Pancreas (tissue), 10 donors: Measurements from ENCODE around the gene EMC8. TPM values are rescaled to one million over a fixed set of nuclear protein-coding genes. Genes with fewer than 3 reads are reported as not detected.
A peak's percentile ranks its signal among the peaks of the same experiment; 100 is the strongest.

ENCODE experiments used
- ATAC-seq, 4 donors: fragments of 200-7000 bp; cut with Tn5 transposase; one replicate each; pipeline versions ENCODE4 v1.8.0 to v1.9.1; 2020; ENCODE audit warnings: mild to moderate bottlenecking in 4 of 4, moderate library complexity in 4 of 4
- DNase-seq, 6 donors: peaks; one replicate each; pipeline ENCODE4 v3.0.0-alpha.2; 2020
- FAIRE-seq: peaks from 2 replicates; lab custom pipeline; 2012; peaks lifted over from hg19 to GRCh38; lab: Jason Lieb, UNC
- H3K27ac ChIP-seq, 4 donors: fragments of 200-600 bp; sonication (generic); 1 replicate in 3 of 4; 2 replicates in 1 of 4; pipeline versions ENCODE4 v1.5.0 to v1.8.0; 2020
- H3K27me3 ChIP-seq, 4 donors: fragments of 200-600 bp; one replicate each; pipeline ENCODE4 v1.8.0; 2021
- H3K36me3 ChIP-seq, 3 donors: fragments of 200-600 bp; sonication (generic) in 1 of 3; one replicate each; pipeline versions ENCODE4 v1.5.0 to v1.8.0; 2020 to 2021
- H3K4me1 ChIP-seq, 3 donors: fragments of 200-600 bp; one replicate each; pipeline ENCODE4 v1.8.0; 2021
- H3K4me3 ChIP-seq, 4 donors: fragments of 200-600 bp; sonication (generic) in 2 of 4; one replicate each; pipeline versions ENCODE4 v1.5.0 to v1.8.0; 2020 to 2021
- H3K9me3 ChIP-seq, 4 donors: fragments of 200-600 bp; one replicate each; pipeline ENCODE4 v1.8.0; 2021
- CTCF ChIP-seq, 4 donors: fragments of 200-600 bp; sonication (generic) in 3 of 4; IDR thresholded peaks; one replicate each; pipeline versions ENCODE4 v1.5.0 to v1.8.0; 2021; ENCODE audit warnings: antibody characterized with exemption in 4 of 4
- WGBS, 2 donors: extraction: QIAGEN DNeasy Blood & Tissue Kit; methylation state at CpG; one replicate each; pipeline ENCODE4 v1.1.7; 2013; 5-methylcytosine and 5-hydroxymethylcytosine counted together
- intact Hi-C, 3 donors: fragments of 100-400 bp; cut with DNase I; formaldehyde crosslinking; loops; one replicate each; pipeline versions ENCODE4 v1.11.1 to v1.14.2; 2022
- polyA plus RNA-seq, 2 donors: library from polyadenylated mRNA; stranded (reverse); fragments of 200-250 nt; gene quantifications; one replicate each; pipeline ENCODE4 v1.2.3, GENCODE V29; 2013
- total RNA-seq, 6 donors: library from RNA; stranded (reverse); fragmentation: NEBNext Ultra II Directional in 4 of 6; extraction: Animal tissue kit (Norgen Biotek cat#: 25700) in 4 of 6; gene quantifications; one replicate each; pipeline versions ENCODE4 v1.2.1 to v1.2.4, GENCODE V29; 2021 to 2023
- donor health status: healthy with polysubstance abuse.
- donor health status: DM: no; HTN: no; CAD: no; lungs with moderate emphysema.
- donor health status: DM: no; HTN: no; CAD: no.
- donor health status: control.
- donor health status: control.
- donor health status: Bipolar disorder and iron deficiency.
- donor health status: DM: yes; HTN: yes; CAD: no.
- donor health status: DM: no; HTN: no; CAD: no.
- donor health status: DM: no; HTN: no; CAD: no.
- donor health status: DM: yes; HTN: yes; CAD: no.

Gene EMC8
- total and polyA plus RNA-seq, 8 donors: 6.8 to 14.2 (median 9.8) TPM

- Histone ChIP-seq H3K27ac (no peak overlapping the region), H3K4me1 (no peaks in the 10 kb centered on the region), H3K36me3 (no peaks in the 10 kb centered on the region), H3K27me3 (peaks cover 0 to 13% (median 0%) of the 10 kb centered on the region in 4 donors), H3K9me3 (no peaks in the 10 kb centered on the region), H3K4me3 (no peak overlapping the region)
- ATAC-seq (no peak), DNase-seq (no peak), FAIRE-seq (no peak)
- intact Hi-C loops: no loop called here
- WGBS, 2 donors: 75 to 82% methylated on average over 9 of the region's 9 CpGs
- no peak for TF ChIP-seq CTCF (IDR thresholded peaks at IDR 0.05)
These were observed 47.1 kb upstream of the EMC8 start for GRCh38 chr16:85846461-85846860.

- Histone ChIP-seq H3K4me1 (no peaks in the 10 kb centered on the region), H3K27me3 (peaks cover 0 to 13% (median 0%) of the 10 kb centered on the region in 4 donors), H3K36me3 (no peaks in the 10 kb centered on the region), H3K9me3 (no peaks in the 10 kb centered on the region), H3K27ac (no peak overlapping the region), H3K4me3 (no peak overlapping the region)
- ATAC-seq (no peak), FAIRE-seq (no peak), DNase-seq (no peak)
- TF ChIP-seq CTCF (IDR thresholded peaks at IDR 0.05): no peak
- 66 to 69% methylated on average over 20 of the region's 20 CpGs for WGBS, 2 donors
- intact Hi-C loops: no loop called here
These were observed 45.9 kb upstream of the EMC8 start for GRCh38 chr16:85845266-85845665.

- DNase-seq: no peak
- Histone ChIP-seq H3K9me3 (no peaks in the 10 kb centered on the region), H3K4me1 (no peaks in the 10 kb centered on the region), H3K27me3 (peaks cover 0 to 13% (median 0%) of the 10 kb centered on the region in 4 donors), H3K36me3 (no peaks in the 10 kb centered on the region), H3K4me3 (no peak overlapping the region), H3K27ac (no peak overlapping the region)
- intact Hi-C loops: no loop called here
- peak in 1 of 4 donors; percentile 63 for ATAC-seq
- no peak for TF ChIP-seq CTCF (IDR thresholded peaks at IDR 0.05)
- WGBS, 2 donors: 5 to 7% methylated on average over 15 of the region's 15 CpGs
- no peak for FAIRE-seq
These were observed 45.4 kb upstream of the EMC8 start for GRCh38 chr16:85844786-85845185.

GRCh38 chr16:85844169-85844481 is 44.8 kb upstream of the EMC8 start:
- Histone ChIP-seq H3K4me1 (no peaks in the 10 kb centered on the region), H3K27me3 (peaks cover 0 to 13% (median 0%) of the 10 kb centered on the region in 4 donors), H3K27ac (no peak overlapping the region), H3K9me3 (no peaks in the 10 kb centered on the region), H3K4me3 (no peak overlapping the region), H3K36me3 (no peaks in the 10 kb centered on the region)
- FAIRE-seq: no peak
- no peak for TF ChIP-seq CTCF (IDR thresholded peaks at IDR 0.05)
- ATAC-seq: no peak
- intact Hi-C loops: no loop called here
- DNase-seq: no peak

GRCh38 chr16:85843471-85844168 is 44.3 kb upstream of the EMC8 start:
- TF ChIP-seq CTCF (IDR thresholded peaks at IDR 0.05): no peak
- Histone ChIP-seq H3K36me3 (no peaks in the 10 kb centered on the region), H3K4me1 (no peaks in the 10 kb centered on the region), H3K27ac (no peak overlapping the region), H3K9me3 (no peaks in the 10 kb centered on the region), H3K27me3 (peaks cover 0 to 13% (median 0%) of the 10 kb centered on the region in 4 donors), H3K4me3 (no peak overlapping the region)
- ATAC-seq: no peak
- WGBS, 2 donors: 78 to 92% methylated on average over 11 of the region's 11 CpGs
- no peak for DNase-seq
- no peak for FAIRE-seq
- intact Hi-C loops: no loop called here
